NB4 (cell line): Measurements from ENCODE around the gene PSMD3.

Experiments used
- DNase-seq: peaks from one replicate; pipeline ENCODE4 v3.0.0; 2010; ENCODE audit warnings: low read depth
- H3K4me3 ChIP-seq: one replicate; pipeline ENCODE4 v1.5.1; 2011; ENCODE audit warnings: mild to moderate bottlenecking, low read depth, low read length, moderate library complexity
- CTCF ChIP-seq: IDR thresholded peaks from one replicate; pipeline ENCODE4 v1.5.1; 2012; ENCODE audit warnings: low read depth, low read length
- MAX ChIP-seq: IDR thresholded peaks from 2 replicates; pipeline ENCODE4 v1.6.1; 2011; ENCODE audit warnings: low read depth, low read length
- MYC ChIP-seq: IDR thresholded peaks from 2 replicates; pipeline ENCODE4 v1.6.1; 2011; ENCODE audit warnings: low read depth, low read length
- POLR2A ChIP-seq: IDR thresholded peaks from 2 replicates; pipeline ENCODE4 v1.6.1; 2011; ENCODE audit warnings: mild to moderate bottlenecking; ENCODE audit not compliant: insufficient read length; ENCODE audit errors: extremely low read depth

PSMD3 gene

GRCh38 chr17:40025559-40025958, 45.0 kb downstream of the PSMD3 start:
- H3K4me3 ChIP-seq: no peak overlapping the region

GRCh38 chr17:40025991-40026815, 45.6 kb downstream of the PSMD3 start:
- DNase-seq: no peak

More at GRCh38 chr17:40025559-40025958, 45.0 kb downstream of the PSMD3 start:
- DNase-seq: no peak
- no peak for TF ChIP-seq CTCF
- no peak for TF ChIP-seq MYC
- no peak for TF ChIP-seq MAX
- no peak for TF ChIP-seq POLR2A

GRCh38 chr17:40026816-40027613, 46.4 kb downstream of the PSMD3 start:
- peak; percentile 81 for DNase-seq
- TF ChIP-seq MAX (no peak), CTCF (peak; percentile 90)
- no peak overlapping the region for H3K4me3 ChIP-seq

More at GRCh38 chr17:40025991-40026815, 45.6 kb downstream of the PSMD3 start:
- H3K4me3 ChIP-seq: no peak overlapping the region
- no peak for TF ChIP-seq MAX
- no peak for TF ChIP-seq CTCF
- no peak for TF ChIP-seq MYC
- no peak for TF ChIP-seq POLR2A

GRCh38 chr17:40027614-40028012, 47.0 kb downstream of the PSMD3 start:
- H3K4me3 ChIP-seq: no peak overlapping the region
- DNase-seq: no peak
- TF ChIP-seq POLR2A (no peak), CTCF (no peak), MYC (no peak), MAX (no peak)

- no peak for DNase-seq
- H3K4me3 ChIP-seq: no peak overlapping the region
- TF ChIP-seq CTCF (no peak), MAX (no peak), POLR2A (no peak), MYC (no peak)
Observed at GRCh38 chr17:40028595-40028994, 48.0 kb downstream of the PSMD3 start.
